Urothelium cell line (cell line): Measurements from ENCODE around the gene FEN1.
A peak's percentile ranks its signal among the peaks of the same experiment; 100 is the strongest.

Source experiments
- DNase-seq: peaks from one replicate; pipeline ENCODE4 v3.0.0; 2011; ENCODE audit warnings: low spot score, mixed read lengths
- FAIRE-seq: peaks from 2 replicates; lab custom pipeline; 2011; peaks lifted over from hg19 to GRCh38; lab: Jason Lieb, UNC

The FEN1 gene

DNA sequence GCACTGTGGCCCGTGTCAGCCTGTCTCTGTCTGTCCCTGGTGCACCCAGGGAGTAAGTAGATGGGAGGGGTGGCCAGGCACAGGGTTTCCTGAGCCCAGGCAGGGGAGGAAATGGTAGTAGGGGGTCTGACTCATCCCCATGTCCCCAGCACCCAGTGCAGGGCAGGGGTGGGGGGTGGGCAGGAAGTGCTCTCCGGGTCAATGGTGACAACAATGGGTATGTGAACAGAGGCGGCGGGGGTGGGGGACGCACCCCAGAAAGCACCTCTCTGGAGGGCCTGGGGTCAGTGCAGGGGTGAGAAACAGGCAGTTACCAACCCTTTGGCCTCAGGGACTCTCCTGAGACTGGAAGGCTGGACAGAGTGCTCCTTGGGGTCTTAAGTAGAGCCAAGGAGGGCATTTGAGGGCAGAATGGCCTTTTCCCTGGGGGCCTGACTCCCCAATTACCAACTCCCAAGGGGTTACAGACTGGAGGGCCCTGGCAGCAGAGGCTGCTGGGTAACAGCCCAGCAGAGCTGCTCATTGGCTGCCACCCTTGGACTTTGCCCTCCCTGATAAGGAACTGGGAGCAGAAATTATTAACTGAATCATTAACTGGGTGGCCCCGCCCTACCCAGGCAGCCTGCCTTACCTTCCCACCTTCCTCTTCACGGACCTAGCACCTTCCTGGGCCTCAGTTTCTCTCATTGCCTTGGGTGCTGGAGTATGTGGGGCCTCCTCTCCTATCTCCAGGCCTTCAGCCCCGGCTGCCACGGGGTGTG is 36.1 kb upstream of the FEN1 start:
- DNase-seq, result peak; percentile 80
- FAIRE-seq, result peak; percentile 91

DNA sequence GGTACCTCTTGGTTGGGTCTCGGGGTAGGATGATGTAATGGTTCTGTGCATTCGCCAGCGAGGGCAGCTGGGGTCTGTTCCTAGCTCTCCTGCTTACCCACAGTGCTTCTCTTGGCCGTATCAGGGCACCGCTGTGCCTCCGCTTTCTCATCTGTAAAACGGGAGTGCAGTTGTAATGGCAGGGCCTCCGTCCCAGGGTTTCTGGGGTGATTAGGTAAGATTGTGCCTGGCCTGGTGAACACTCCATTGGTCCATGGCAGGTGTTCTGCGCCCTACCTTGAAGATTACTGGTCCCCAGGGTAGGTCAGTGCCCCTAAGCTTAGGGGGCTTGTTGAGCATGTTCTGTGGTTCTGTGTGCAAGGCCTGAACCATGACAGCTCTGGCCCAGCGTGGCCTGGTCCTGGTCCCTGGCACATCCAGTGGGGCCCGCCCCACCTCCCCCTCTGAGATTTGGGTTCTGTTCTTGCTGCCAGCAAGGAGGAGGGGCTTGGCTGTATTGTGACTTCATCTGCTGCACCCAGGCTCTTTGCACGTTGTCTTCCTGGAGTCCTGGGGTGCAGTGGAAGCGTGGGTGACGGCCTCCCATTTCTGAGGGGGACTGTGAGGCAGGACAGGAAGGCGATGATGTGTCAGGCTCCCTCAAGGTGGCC is 35.4 kb upstream of the FEN1 start:
- DNase-seq (no peak), FAIRE-seq (peak; percentile 44)

DNA sequence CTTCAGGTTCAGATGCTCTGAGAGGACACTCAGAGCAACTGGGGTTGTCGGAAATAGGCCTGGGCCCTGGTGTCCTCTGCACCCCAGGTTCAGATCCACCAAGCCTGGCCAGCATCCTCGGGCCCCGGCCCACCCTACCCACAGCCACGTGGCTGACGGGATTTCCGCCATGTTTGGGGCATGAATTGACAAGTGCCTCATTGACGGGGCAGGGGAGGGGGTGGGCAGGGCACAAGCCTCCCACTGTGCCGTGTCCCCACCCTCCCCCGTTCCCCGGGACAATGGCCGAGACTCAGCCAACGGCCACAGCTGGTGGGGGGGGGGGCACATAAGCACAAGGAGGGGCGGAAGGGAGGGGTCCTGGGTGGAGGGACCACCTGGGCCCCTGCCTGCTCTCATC is 31.8 kb upstream of the FEN1 start:
- FAIRE-seq (no peak), DNase-seq (no peak)

GRCh38 chr11:61761440-61762222 is 31.1 kb upstream of the FEN1 start:
- FAIRE-seq (peak; percentile 17), DNase-seq (no peak)

GRCh38 chr11:61762223-61762615 is 30.5 kb upstream of the FEN1 start:
- no peak for DNase-seq
- no peak for FAIRE-seq

DNA sequence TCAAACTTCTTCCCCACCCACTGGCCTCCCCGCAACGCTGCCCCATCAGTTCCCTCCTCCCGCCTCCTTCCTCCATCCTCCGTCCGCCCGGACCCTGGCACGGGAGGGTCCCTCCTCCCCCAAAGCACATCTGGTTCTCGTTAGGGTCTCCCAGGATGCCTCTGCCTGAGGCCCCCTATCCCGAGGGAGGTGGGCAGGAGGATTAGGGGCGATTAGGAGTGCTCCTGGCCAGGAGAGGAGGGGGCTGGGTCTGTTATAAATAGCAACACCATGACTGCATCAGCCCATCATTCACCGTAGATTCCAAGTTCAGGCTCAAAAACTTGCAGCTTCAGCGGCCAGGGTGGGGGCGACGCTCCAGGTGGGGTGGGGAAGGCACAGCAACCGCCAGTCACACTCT is 29.9 kb upstream of the FEN1 start:
- FAIRE-seq (no peak), DNase-seq (no peak)

DNA sequence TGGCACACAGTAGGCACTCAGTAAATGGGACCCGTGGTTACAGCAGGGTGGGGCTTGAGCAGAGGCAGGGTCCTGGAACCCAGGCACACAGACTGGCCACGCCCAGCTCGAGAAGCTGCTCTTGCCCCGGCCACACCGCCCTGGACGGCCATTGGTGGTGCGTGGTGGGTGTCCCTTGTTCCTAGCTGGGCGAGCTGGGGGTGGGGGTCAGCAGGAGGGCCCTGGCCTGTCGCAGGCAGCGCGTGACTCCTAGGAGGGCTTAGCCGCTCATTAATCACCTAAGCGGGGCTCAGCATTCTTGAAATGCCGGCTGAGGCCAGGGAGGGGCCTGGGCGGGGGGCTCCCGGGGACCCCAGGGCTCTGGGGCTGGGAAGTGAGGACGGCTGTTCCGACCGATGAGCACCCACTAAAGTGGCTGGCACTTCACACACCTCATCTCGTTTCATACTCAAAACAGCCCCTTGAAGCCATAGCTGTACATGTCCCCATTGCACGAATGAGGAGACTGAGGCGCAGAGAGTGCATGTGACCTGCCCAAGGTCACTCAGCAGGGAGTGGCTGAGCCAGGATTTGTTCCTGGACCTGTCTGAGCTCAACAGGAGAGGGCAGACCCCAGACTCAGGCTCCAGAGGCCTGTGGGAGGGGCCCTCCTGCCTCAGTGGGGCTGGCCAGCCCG is 28.6 kb upstream of the FEN1 start:
- FAIRE-seq, result no peak
- DNase-seq, result no peak

DNA sequence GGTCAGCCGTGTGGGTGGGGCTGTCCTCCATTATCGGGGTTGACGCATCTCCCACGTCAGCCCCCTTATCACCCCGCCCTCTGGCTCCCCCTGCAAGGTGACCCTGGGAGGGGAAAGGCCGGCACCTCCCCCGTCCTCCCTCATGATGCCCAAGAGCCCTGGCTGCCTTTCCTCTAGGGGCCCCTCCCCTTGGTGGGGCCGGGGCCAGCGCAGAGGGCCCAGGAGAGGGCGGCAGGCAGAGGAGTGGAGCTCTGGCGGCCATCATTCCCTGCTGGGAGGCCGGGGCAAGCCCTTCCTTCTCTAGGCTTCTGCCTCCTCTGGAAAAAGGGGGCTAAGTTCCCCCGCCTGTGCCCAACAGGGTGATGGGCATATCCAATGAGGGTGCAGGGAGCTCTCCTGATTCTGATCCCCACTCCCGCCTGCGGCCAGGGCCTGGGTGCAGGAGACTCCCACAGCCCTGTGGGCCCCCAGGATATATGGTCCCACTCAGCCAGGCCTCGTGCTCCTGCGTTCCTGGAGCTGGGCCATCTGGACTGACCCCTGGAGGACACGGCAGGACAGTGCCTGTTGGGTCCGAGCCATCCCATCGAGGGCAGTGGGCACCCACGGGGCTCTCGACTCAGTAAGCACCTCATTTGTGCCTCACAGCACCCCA is 28.0 kb upstream of the FEN1 start:
- FAIRE-seq, result no peak
- no peak for DNase-seq

GRCh38 chr11:61765550-61766253 is 27.0 kb upstream of the FEN1 start:
- DNase-seq, result no peak
- no peak for FAIRE-seq

- DNase-seq (no peak), FAIRE-seq (no peak)
These were observed 26.3 kb upstream of the FEN1 start for GRCh38 chr11:61766353-61766841.

DNA sequence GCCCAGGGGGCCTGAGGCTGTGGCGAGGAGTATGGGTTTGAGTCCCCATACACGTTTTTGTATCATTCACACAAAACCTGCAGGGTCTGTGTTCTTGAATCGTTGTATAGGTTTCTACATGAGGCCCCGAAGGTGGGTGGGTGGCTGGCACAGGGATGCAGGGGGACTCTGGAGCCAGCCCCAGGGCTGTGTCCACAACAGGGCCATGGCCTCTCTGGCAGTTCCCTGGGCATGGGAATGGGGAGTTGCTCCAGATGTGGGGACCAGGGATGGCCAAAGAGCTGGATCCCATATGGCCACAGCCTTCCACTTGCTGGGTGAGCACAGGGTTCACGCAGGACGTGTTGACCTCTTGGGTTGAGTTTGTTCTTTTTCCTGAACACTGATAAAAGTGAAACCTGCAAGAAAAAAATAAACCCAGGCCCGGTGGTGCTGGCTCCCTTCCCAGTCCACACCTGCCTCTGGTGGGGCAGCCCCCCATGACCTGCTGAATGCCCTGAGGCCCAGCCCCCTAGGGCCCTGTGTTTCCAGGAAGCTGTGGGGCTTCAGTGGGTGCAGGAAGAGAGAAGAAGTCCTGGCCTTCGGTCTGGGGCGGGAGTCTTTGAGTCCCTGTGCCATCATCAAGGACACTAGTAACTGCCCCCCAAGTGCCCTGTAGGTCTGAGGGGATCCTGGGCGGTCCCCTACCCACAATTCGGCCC is 24.2 kb upstream of the FEN1 start:
- FAIRE-seq, result no peak
- DNase-seq, result no peak

DNA sequence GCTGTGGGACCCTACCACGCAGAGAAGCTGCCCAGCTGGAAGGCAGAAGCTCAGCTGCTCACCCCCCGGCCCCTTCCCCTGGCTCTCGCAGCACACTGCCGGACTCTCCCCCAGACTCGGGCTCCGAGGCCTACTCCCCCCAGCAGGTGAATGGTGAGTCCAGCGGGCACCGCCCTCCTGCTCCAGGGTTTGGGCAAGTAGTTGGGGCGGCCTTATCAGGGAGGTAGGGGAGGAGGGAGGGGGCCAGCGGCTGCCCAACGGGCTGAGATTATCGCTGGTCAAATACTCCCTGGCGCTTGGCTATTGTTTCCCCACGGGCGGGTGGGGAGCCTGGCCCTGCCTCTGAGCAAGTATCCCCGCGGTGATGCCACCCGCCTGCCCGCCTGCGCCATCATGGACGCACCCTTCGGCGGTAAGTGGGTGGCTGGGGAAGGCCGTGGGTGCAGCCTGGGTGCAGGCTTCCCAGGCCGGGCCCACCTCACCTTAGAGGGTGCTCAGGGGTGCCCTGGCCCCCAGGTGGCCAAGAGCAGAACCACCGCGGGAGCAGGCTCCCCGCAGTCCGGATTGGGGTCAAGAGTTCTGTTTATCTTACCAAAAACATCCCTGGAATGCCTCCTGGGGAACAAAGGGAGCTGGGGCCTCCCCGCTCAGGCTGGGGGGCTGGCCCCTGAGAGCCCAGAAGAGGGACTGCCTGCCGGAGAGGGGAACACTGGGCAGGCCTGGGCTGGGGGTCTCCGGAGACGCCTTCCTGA is 23.4 kb upstream of the FEN1 start:
- FAIRE-seq (no peak), DNase-seq (no peak)

- DNase-seq (no peak), FAIRE-seq (no peak)
These were observed 22.6 kb upstream of the FEN1 start for GRCh38 chr11:61769946-61770683.

- DNase-seq (no peak), FAIRE-seq (no peak)
These were observed 21.4 kb upstream of the FEN1 start for GRCh38 chr11:61771195-61771894.

DNA sequence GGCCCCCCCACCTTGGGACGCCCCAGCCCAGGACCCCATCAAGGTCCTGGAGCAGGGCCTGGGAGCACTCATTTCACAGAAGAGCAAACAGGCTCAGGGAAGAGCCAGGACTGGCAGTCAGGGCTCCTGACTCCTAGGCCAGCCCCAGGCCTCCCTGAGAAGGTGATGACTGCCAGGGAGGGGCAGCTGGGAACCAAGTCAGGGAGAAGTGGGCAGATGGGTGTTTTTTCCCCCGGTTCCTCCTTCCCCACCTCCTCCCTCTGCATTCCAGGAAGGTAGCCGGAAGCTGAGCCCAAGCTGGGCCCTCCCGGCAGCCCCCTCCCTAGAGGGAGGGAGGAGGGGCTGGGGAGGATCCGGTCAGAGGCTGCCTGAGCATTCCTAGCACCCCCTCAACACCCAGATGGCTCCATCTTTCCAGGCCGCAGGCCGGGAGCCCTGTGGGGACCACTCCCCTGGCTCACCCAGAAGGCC is 20.7 kb upstream of the FEN1 start:
- no peak for DNase-seq
- no peak for FAIRE-seq

- DNase-seq, result no peak
- FAIRE-seq, result no peak
These were observed 19.4 kb upstream of the FEN1 start for GRCh38 chr11:61773356-61773755.

DNA sequence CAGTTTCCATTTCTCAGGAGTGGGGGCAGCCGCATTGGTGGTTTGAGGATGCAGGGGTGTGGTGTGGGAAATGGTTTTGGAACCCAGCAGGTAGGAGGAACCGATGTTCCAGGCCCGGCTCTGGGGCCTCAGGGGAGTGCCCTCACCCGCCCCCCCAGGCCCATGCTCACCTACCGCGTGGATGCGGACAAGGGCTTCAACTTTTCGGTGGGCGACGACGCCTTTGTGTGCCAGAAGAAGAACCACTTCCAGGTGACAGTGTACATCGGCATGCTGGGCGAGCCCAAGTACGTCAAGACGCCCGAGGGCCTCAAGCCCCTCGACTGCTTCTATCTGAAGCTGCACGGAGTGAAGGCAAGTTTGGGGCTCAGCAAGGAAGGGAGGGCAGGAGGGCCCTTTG is 18.9 kb upstream of the FEN1 start:
- no peak for FAIRE-seq

More for the DNA sequence above, 18.9 kb upstream of the FEN1 start:
- no peak for DNase-seq
